Smooth muscle cell (in vitro differentiated cells): ENCODE data around the gene TFE3. TPM values are rescaled to one million over a fixed set of nuclear protein-coding genes. Genes with fewer than 3 reads are reported as not detected.

Source experiments
- DNase-seq: peaks from one replicate; lab custom pipeline; 2025; ENCODE audit not compliant: unreplicated experiment; lab: John Stamatoyannopoulos, UW
- H2AFZ ChIP-seq: fragments of 200-600 bp; sonication (generic); 2 replicates; pipeline ENCODE4 v1.6.0; 2016; ENCODE audit warnings: antibody characterized with exemption, low read depth, mild to moderate bottlenecking
- H3F3A ChIP-seq: fragments of 200-600 bp; sonication (generic); 2 replicates; pipeline ENCODE4 v1.6.0; 2017; ENCODE audit warnings: antibody characterized with exemption, low read depth
- H3K27ac ChIP-seq: fragments of 200-600 bp; sonication (generic); 2 replicates; pipeline ENCODE4 v1.5.1; 2016; ENCODE audit warnings: low read depth, mild to moderate bottlenecking
- H3K27me3 ChIP-seq: fragments of 200-600 bp; sonication (generic); 2 replicates; pipeline ENCODE4 v1.6.1; 2016; ENCODE audit warnings: low read depth, mild to moderate bottlenecking
- H3K36me3 ChIP-seq: fragments of 200-600 bp; sonication (generic); 2 replicates; pipeline ENCODE4 v1.5.1; 2016; ENCODE audit warnings: low read depth
- H3K4me1 ChIP-seq: fragments of 200-600 bp; sonication (generic); 2 replicates; pipeline ENCODE4 v1.5.1; 2016; ENCODE audit warnings: low read depth
- H3K4me2 ChIP-seq: fragments of 200-600 bp; sonication (generic); 2 replicates; pipeline ENCODE4 v1.6.0; 2016; ENCODE audit warnings: mild to moderate bottlenecking
- H3K4me3 ChIP-seq: fragments of 200-600 bp; sonication (generic); 2 replicates; pipeline ENCODE4 v1.5.1; 2016; ENCODE audit warnings: mild to moderate bottlenecking
- H3K79me2 ChIP-seq: fragments of 200-600 bp; sonication (generic); 2 replicates; pipeline ENCODE4 v1.6.0; 2016; ENCODE audit warnings: low read depth, mild to moderate bottlenecking
- H3K9ac ChIP-seq: fragments of 200-600 bp; sonication (generic); 2 replicates; pipeline ENCODE4 v1.6.0; 2016; ENCODE audit warnings: low read depth
- H3K9me3 ChIP-seq: fragments of 200-600 bp; sonication (generic); replicated peaks from 2 replicates; pipeline ENCODE4 v1.5.1; 2016; ENCODE audit warnings: low read depth
- H4K20me1 ChIP-seq: fragments of 200-600 bp; sonication (generic); 2 replicates; pipeline ENCODE4 v1.6.0; 2016; ENCODE audit warnings: low read depth
- WGBS: methylation state at CpG from one replicate; pipeline ENCODE4 v1.1.7; 2016; ENCODE audit warnings: low lambda C conversion rate; 5-methylcytosine and 5-hydroxymethylcytosine counted together
- polyA plus RNA-seq: library from polyadenylated mRNA; unstranded; fragments of >200 nt; fragmentation: Nextera tagmentation; extraction: Ambion mirVana; gene quantifications from 2 replicates; pipeline ENCODE4 v1.2.1, GENCODE V29; 2016
- total RNA-seq: library from RNA; depleted of rRNA; stranded (reverse); fragments of >200 nt; gene quantifications from 2 replicates; pipeline ENCODE4 v1.2.3, GENCODE V29; 2014
- TF ChIP-seq, protein P1 (sequence below): fragments of 200-600 bp; sonication (generic); IDR thresholded peaks from 2 replicates; pipeline ENCODE4 v1.5.1; 2017; ENCODE audit warnings: borderline replicate concordance, mild to moderate bottlenecking, antibody characterized with exemption; ENCODE audit not compliant: insufficient read depth, poor library complexity, severe bottlenecking

TFE3 gene
- total and polyA plus RNA-seq, 2 experiments from 2014 or later = 23.6 to 35.2 TPM

DNA sequence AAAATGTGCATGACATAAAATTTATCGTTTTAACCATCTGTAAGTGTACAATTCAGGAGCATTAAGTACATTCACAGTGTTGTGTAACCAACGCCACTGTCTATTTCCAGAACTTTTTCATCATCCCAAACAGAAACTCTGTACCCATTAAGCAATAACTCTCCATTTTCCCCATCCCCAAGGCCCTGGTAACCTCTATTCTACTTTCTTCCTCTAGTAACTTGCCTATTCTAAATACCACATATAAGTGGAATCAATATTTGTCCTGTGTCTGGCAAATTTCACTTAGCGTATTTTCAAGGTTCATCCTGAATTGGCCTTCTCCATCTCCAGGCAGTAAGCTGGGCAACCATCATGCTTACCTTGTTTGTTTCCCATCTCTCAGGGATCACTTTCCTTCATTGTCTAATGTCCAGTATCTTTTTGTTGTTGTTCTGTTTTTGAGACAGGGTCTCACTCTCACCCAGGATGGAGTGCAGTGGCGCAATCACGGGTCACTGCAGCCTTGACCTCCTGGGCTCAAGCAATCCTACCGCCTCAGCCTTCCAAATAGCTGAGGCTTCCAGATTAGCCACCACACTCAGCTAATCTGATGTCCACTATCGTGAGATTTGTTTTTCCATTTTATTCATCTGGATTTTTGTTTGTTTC, 23.4 kb downstream of the TFE3 start:
- Histone ChIP-seq H2AFZ (no peak overlapping the region), H3K27me3 (no peaks in the 10 kb centered on the region), H3K4me2 (no peak overlapping the region), H3K4me3 (no peak overlapping the region), H3K36me3 (no peaks in the 10 kb centered on the region), H3K4me1 (no peaks in the 10 kb centered on the region), H3K9me3 (no peaks in the 10 kb centered on the region), H3F3A (no peaks in the 10 kb centered on the region), H3K27ac (no peak overlapping the region), H3K9ac (no peak overlapping the region), H3K79me2 (no peaks in the 10 kb centered on the region), H4K20me1 (no peaks in the 10 kb centered on the region)
- WGBS = 83% methylated on average over 7 of the region's 7 CpGs
- TF ChIP-seq, protein P1, sequence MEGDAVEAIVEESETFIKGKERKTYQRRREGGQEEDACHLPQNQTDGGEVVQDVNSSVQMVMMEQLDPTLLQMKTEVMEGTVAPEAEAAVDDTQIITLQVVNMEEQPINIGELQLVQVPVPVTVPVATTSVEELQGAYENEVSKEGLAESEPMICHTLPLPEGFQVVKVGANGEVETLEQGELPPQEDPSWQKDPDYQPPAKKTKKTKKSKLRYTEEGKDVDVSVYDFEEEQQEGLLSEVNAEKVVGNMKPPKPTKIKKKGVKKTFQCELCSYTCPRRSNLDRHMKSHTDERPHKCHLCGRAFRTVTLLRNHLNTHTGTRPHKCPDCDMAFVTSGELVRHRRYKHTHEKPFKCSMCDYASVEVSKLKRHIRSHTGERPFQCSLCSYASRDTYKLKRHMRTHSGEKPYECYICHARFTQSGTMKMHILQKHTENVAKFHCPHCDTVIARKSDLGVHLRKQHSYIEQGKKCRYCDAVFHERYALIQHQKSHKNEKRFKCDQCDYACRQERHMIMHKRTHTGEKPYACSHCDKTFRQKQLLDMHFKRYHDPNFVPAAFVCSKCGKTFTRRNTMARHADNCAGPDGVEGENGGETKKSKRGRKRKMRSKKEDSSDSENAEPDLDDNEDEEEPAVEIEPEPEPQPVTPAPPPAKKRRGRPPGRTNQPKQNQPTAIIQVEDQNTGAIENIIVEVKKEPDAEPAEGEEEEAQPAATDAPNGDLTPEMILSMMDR = no peak
- no peak for DNase-seq

DNA sequence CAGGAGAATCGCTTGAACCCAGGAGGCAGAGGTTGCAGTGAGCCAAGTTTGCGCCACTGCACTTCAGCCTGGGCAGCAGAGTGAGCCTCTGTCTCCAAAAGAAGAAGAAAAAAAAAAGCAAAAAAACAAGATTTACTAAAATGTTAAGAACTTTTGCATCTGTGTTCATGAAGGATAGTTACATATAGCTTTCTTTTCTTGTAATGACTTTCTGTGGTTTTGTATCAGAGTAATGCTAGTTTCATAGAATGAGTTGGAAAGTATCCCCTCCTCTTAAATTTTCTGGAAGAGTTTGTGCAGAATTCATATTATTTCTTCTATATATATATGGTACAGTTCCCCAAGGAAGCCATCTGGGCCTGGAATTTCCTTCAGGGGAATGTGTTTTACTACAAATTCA, 24.1 kb downstream of the TFE3 start:
- Histone ChIP-seq H3F3A (no peaks in the 10 kb centered on the region), H3K79me2 (no peaks in the 10 kb centered on the region), H3K4me1 (no peaks in the 10 kb centered on the region), H4K20me1 (no peaks in the 10 kb centered on the region), H3K36me3 (no peaks in the 10 kb centered on the region), H3K27me3 (no peaks in the 10 kb centered on the region), H3K27ac (no peak overlapping the region), H3K4me2 (no peak overlapping the region), H3K9me3 (no peaks in the 10 kb centered on the region), H2AFZ (no peak overlapping the region), H3K9ac (no peak overlapping the region), H3K4me3 (no peak overlapping the region)
- WGBS = 88% methylated on average over 2 of the region's 2 CpGs
- TF ChIP-seq, protein P1 = no peak
- DNase-seq = no peak

DNA sequence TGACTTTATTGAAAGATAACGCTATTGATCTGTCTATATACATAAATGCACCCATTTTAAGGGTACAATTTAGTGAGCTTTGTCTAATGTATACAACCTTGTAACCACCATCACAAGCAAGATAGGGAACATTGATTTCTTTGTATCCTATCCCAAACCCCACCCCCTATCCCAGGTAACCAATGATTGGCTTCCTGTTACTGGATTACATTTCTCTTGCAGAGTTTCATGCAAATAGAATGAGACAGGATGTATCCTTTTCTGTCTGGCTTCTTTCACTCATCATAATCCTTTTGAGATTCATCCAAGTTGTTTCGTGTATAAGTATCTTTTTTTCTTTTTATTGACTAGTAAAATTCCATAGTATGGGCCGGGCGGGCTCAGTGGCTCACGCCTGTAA, 39.5 kb downstream of the TFE3 start:
- H3K4me1 ChIP-seq = no peaks in the 10 kb centered on the region
- H4K20me1 ChIP-seq = no peaks in the 10 kb centered on the region
- TF ChIP-seq, protein P1 = no peak
- H3K4me2 ChIP-seq = no peak overlapping the region
- no peak overlapping the region for H3K4me3 ChIP-seq
- no peaks in the 10 kb centered on the region for H3F3A ChIP-seq
- H3K36me3 ChIP-seq = peaks cover under 1% of the 10 kb centered on the region
- DNase-seq = no peak
- no peaks in the 10 kb centered on the region for H3K9me3 ChIP-seq
- WGBS = 91% methylated on average over 5 of the region's 5 CpGs
- no peak overlapping the region for H2AFZ ChIP-seq
- H3K27ac ChIP-seq = no peak overlapping the region
- peaks cover 14% of the 10 kb centered on the region for H3K79me2 ChIP-seq
- no peaks in the 10 kb centered on the region for H3K27me3 ChIP-seq
- H3K9ac ChIP-seq = no peak overlapping the region
